NCI-H748 treated with DMSO at 0.1 percent for 48 hours (cell line): Measurements from ENCODE around the gene SCN4A.
"Not testable (repeated sequence)": the region's sequence is repeated elsewhere in the genome, so short reads cannot be mapped to it uniquely, and the experiment has no call there.

Experiments
- DNase-seq: peaks from one replicate; lab custom pipeline; 2025; lab: John Stamatoyannopoulos, UW

Gene SCN4A

GRCh38 chr17:63984651-63985386 is 12.1 kb upstream of the SCN4A start:
- no peak for DNase-seq

GRCh38 chr17:63984236-63984635 is 11.5 kb upstream of the SCN4A start:
- DNase-seq: no peak

GRCh38 chr17:63983320-63983719 is 10.6 kb upstream of the SCN4A start:
- no peak for DNase-seq

GRCh38 chr17:63982641-63983040 is 9.9 kb upstream of the SCN4A start:
- DNase-seq: not testable (repeated sequence)

GRCh38 chr17:63978272-63979200 is 5.8 kb upstream of the SCN4A start:
- no peak for DNase-seq

- no peak for DNase-seq
Measured at GRCh38 chr17:63976702-63977101, 4.0 kb upstream of the SCN4A start.

- DNase-seq: no peak
Measured at GRCh38 chr17:63975541-63976092, 2.9 kb upstream of the SCN4A start.

GRCh38 chr17:63974594-63975192 is 2.0 kb upstream of the SCN4A start:
- no peak for DNase-seq

- DNase-seq: no peak
Measured at GRCh38 chr17:63973930-63974593, 1.3 kb upstream of the SCN4A start.

GRCh38 chr17:63973247-63973646 is 529 bp upstream of the SCN4A start:
- DNase-seq: no peak

GRCh38 chr17:63969278-63969677 is 3.4 kb downstream of the SCN4A start:
- DNase-seq: no peak

GRCh38 chr17:63967953-63968352 is 4.8 kb downstream of the SCN4A start:
- DNase-seq: no peak

GRCh38 chr17:63966646-63967264 is 6.0 kb downstream of the SCN4A start:
- DNase-seq: no peak

GRCh38 chr17:63963123-63963522 is 9.6 kb downstream of the SCN4A start:
- no peak for DNase-seq

- DNase-seq: no peak
Measured at GRCh38 chr17:63962298-63962744, 10.4 kb downstream of the SCN4A start.

- DNase-seq: no peak
Measured at GRCh38 chr17:63961355-63962212, 11.1 kb downstream of the SCN4A start.

GRCh38 chr17:63960430-63960829 is 12.3 kb downstream of the SCN4A start:
- DNase-seq: no peak

GRCh38 chr17:63960006-63960405 is 12.7 kb downstream of the SCN4A start:
- DNase-seq: no peak

- DNase-seq: no peak
Measured at GRCh38 chr17:63956296-63956920, 16.3 kb downstream of the SCN4A start.

GRCh38 chr17:63955791-63956190 is 16.9 kb downstream of the SCN4A start:
- DNase-seq: no peak
